NB4 (cell line): ENCODE measurements around the gene PPP1R15B.
A peak's percentile ranks its signal among the peaks of the same experiment; 100 is the strongest.

Experiments
- DNase-seq: peaks from one replicate; pipeline ENCODE4 v3.0.0; 2010; ENCODE audit warnings: low read depth
- H3K4me3 ChIP-seq: one replicate; pipeline ENCODE4 v1.5.1; 2011; ENCODE audit warnings: mild to moderate bottlenecking, low read depth, low read length, moderate library complexity
- CTCF ChIP-seq: IDR thresholded peaks from one replicate; pipeline ENCODE4 v1.5.1; 2012; ENCODE audit warnings: low read depth, low read length
- MYC ChIP-seq: IDR thresholded peaks from 2 replicates; pipeline ENCODE4 v1.6.1; 2011; ENCODE audit warnings: low read depth, low read length
- POLR2A ChIP-seq: IDR thresholded peaks from 2 replicates; pipeline ENCODE4 v1.6.1; 2011; ENCODE audit warnings: mild to moderate bottlenecking; ENCODE audit not compliant: insufficient read length; ENCODE audit errors: extremely low read depth
- TF ChIP-seq, protein P1 (sequence below): IDR thresholded peaks from 2 replicates; pipeline ENCODE4 v1.6.1; 2011; ENCODE audit warnings: low read depth, low read length

The PPP1R15B gene

DNA sequence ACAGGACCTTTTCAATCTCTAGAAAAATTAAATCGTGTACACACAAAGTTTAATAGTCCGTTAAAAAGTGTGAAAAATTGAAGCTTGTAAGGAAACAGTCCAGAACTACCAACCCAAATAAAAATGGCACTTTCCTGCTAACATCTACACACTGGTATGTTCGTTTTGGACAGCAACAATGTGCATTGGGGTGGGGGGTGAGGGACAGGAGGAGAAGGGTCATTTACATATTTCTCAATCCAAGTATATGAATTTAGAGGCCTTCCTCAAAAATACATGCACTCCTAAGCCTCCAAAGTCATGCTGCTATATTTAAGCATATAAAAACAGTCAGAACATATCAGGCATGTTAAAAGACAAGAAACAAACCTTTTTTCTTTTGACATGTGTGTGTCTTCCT, 2.5 kb downstream of the PPP1R15B start:
- peak; percentile 62 for DNase-seq
- H3K4me3 ChIP-seq = peak overlapping the region; percentile 99
- no peak for TF ChIP-seq POLR2A
- TF ChIP-seq, protein P1, sequence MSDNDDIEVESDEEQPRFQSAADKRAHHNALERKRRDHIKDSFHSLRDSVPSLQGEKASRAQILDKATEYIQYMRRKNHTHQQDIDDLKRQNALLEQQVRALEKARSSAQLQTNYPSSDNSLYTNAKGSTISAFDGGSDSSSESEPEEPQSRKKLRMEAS = peak; percentile 63
- no peak for TF ChIP-seq CTCF
- peak; percentile 60 for TF ChIP-seq MYC

- TF ChIP-seq, protein P1 = no peak
- no peak for TF ChIP-seq POLR2A
- TF ChIP-seq MYC = no peak
- TF ChIP-seq CTCF = no peak
- no peak for DNase-seq
- peak overlapping the region; percentile 99 for H3K4me3 ChIP-seq
Observed at GRCh38 chr1:204408602-204409001, 3.0 kb downstream of the PPP1R15B start.

- TF ChIP-seq MYC (no peak), POLR2A (no peak), CTCF (no peak)
- TF ChIP-seq, protein P1 = no peak
- DNase-seq = peak; percentile 43
- peak overlapping the region; percentile 99 for H3K4me3 ChIP-seq
Observed at GRCh38 chr1:204408074-204408507, 3.5 kb downstream of the PPP1R15B start.

- H3K4me3 ChIP-seq = peak overlapping the region; percentile 99
- no peak for DNase-seq
- no peak for TF ChIP-seq POLR2A
- TF ChIP-seq, protein P1 = no peak
- no peak for TF ChIP-seq MYC
- no peak for TF ChIP-seq CTCF
Observed at GRCh38 chr1:204407295-204407971, 4.2 kb downstream of the PPP1R15B start.

DNA sequence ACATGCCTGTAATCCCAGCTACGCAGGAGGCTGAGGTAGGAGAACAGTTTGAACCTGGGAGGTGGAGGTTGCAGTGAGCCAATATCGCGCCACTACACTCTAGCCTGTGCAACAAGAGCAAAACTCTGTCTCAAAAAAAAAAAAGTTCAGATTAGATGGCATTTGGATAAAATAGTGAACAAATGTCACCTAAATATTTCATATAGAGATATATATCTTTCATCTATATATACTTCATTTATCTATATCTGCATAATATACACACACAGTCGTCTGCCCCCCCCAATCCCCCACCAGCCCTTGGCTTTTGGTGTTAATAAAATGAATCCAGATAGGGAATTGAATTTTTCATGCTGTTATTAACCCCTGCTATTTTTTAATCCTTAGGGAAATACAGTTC, 5.0 kb downstream of the PPP1R15B start:
- TF ChIP-seq, protein P1 = no peak
- no peak for TF ChIP-seq MYC
- DNase-seq = no peak
- H3K4me3 ChIP-seq = peak overlapping the region; percentile 99

GRCh38 chr1:204405988-204406387, 5.6 kb downstream of the PPP1R15B start:
- peak overlapping the region; percentile 99 for H3K4me3 ChIP-seq
- TF ChIP-seq MYC = no peak
- TF ChIP-seq, protein P1 = no peak
- TF ChIP-seq POLR2A = no peak
- TF ChIP-seq CTCF = no peak
- DNase-seq = no peak
